CD4-positive, alpha-beta T cell (primary cell): Measurements from ENCODE around the gene PDLIM4. TPM values are rescaled to one million over a fixed set of nuclear protein-coding genes. Genes with fewer than 3 reads are reported as not detected.

ENCODE experiments used
- ATAC-seq: fragments of 200-7000 bp; cut with Tn5 transposase; one replicate; pipeline ENCODE4 v1.10.0; 2022; ENCODE audit warnings: mild to moderate bottlenecking; ENCODE audit not compliant: poor library complexity
- CTCF ChIA-PET: fragments of 350-600 bp; sonication (Branson Sonifier 250); formaldehyde crosslinking; loops from one replicate; lab custom pipeline; 2021; ENCODE audit warnings: antibody characterized with exemption, inconsistent platforms; lab: Charles Lee
- POLR2A ChIA-PET: fragments of 350-600 bp; sonication (Branson Sonifier 250); formaldehyde crosslinking; loops from one replicate; lab custom pipeline; 2021; ENCODE audit warnings: antibody characterized with exemption, inconsistent platforms; lab: Charles Lee
- DNase-seq, 14 experiments: peaks; one replicate each; pipeline ENCODE4 v3.0.0-alpha.2; 2013 to 2020; ENCODE audit warnings: mixed read lengths in 2 of 14
- H3K27ac ChIP-seq, 2 donors: one replicate each; pipeline versions ENCODE4 v1.5.1 to v1.7.0; 2013; ENCODE audit warnings: low read length in 2 of 2, low read depth in 1 of 2, mild to moderate bottlenecking in 1 of 2
- H3K27me3 ChIP-seq, 2 experiments: 1 replicate in 1 of 2; 2 replicates in 1 of 2; pipeline versions ENCODE4 v1.6.1 to v1.7.0; 2013; ENCODE audit warnings: low read length in 2 of 2, control low read depth in 1 of 2, mild to moderate bottlenecking in 1 of 2, moderate library complexity in 1 of 2; ENCODE audit not compliant: insufficient read depth in 2 of 2, control insufficient read depth in 1 of 2
- H3K36me3 ChIP-seq: one replicate; pipeline ENCODE4 v1.6.1; 2013; ENCODE audit warnings: low read length, control low read depth; ENCODE audit not compliant: insufficient read depth
- H3K4me1 ChIP-seq: one replicate; pipeline ENCODE4 v1.6.1; 2013; ENCODE audit warnings: low read length, control low read depth; ENCODE audit not compliant: insufficient read depth
- H3K4me3 ChIP-seq: one replicate; pipeline ENCODE4 v1.5.1; 2013; ENCODE audit warnings: mild to moderate bottlenecking, low read length, moderate library complexity
- H3K9me3 ChIP-seq, 2 experiments: 1 replicate in 1 of 2; 2 replicates in 1 of 2; pipeline versions ENCODE4 v1.6.1 to v1.7.0; 2013; ENCODE audit warnings: low read length in 2 of 2, mild to moderate bottlenecking in 2 of 2, control low read depth in 1 of 2, moderate library complexity in 1 of 2; ENCODE audit not compliant: control insufficient read depth in 1 of 2, insufficient read depth in 1 of 2
- H3K27ac Mint-ChIP-seq: one replicate; pipeline ENCODE4 v1.8.0; 2020; ENCODE audit warnings: mixed read lengths
- H3K27me3 Mint-ChIP-seq: one replicate; pipeline ENCODE4 v1.8.0; 2021; ENCODE audit warnings: mixed read lengths
- H3K36me3 Mint-ChIP-seq: one replicate; pipeline ENCODE4 v1.8.0; 2021; ENCODE audit warnings: low read depth, mixed read lengths
- H3K4me1 Mint-ChIP-seq: one replicate; pipeline ENCODE4 v1.8.0; 2021; ENCODE audit warnings: low read depth, mixed read lengths
- H3K4me3 Mint-ChIP-seq: one replicate; pipeline ENCODE4 v1.8.0; 2020; ENCODE audit warnings: mild to moderate bottlenecking, mixed read lengths
- H3K9me3 Mint-ChIP-seq: one replicate; pipeline ENCODE4 v1.8.0; 2020; ENCODE audit warnings: mixed read lengths
- CTCF ChIP-seq: fragments of 200-600 bp; IDR thresholded peaks from one replicate; pipeline ENCODE4 v1.8.0; 2022; ENCODE audit warnings: antibody characterized with exemption, mild to moderate bottlenecking
- intact Hi-C, 2 experiments: fragments of 100-400 bp; cut with DNase I in 1 of 2; cut with micrococcal nuclease in 1 of 2; formaldehyde crosslinking; loops; one replicate each; pipeline versions ENCODE4 v1.15.1 to v1.9.0; 2023 to 2025; cut with DNase I, micrococcal nuclease
- total RNA-seq, 174 experiments: library from RNA in 2 of 174; stranded (reverse) in 2 of 174; gene quantifications; one replicate each; pipeline ENCODE4 v1.2.3 and lab custom pipeline; 2021 to 2026

PDLIM4 gene
- total RNA-seq, 2 experiments from 2014 or later: not detected

DNA sequence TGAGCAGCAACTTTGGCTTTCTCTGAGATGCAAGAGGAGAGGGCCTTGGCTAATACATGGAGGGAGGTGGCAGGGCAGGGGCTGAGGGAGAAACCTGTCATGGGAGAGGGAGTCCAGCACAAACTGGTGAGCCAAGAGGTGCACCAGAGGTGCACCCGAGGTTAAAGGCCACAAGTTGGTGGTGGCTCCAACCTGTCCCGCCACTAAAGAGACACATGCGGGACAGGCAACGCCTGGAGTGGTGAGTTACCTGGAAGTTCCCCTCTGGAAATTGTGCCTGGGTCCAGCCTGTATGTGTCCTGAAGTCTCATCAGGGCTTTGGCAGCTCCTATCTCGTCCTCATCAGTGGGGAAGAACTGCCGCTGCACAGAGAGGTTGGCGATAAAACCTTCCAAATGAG is 43.8 kb upstream of the PDLIM4 start:
- Mint-ChIP-seq H3K4me3 (no peak overlapping the region), H3K9me3 (no peaks in the 10 kb centered on the region), H3K27ac (no peak overlapping the region), H3K27me3 (no peaks in the 10 kb centered on the region), H3K36me3 (no peaks in the 10 kb centered on the region), H3K4me1 (no peaks in the 10 kb centered on the region)
- POLR2A ChIA-PET: no interaction called here
- CTCF ChIA-PET: no interaction called here
- H3K27ac ChIP-seq: no peak overlapping the region
- ATAC-seq (no peak), DNase-seq (no peak)
- no peaks in the 10 kb centered on the region for H3K4me1 ChIP-seq
- H3K4me3 ChIP-seq: no peak overlapping the region
- intact Hi-C loops: no loop called here
- no peaks in the 10 kb centered on the region for H3K27me3 ChIP-seq
- H3K36me3 ChIP-seq: no peaks in the 10 kb centered on the region
- TF ChIP-seq CTCF: no peak
- no peaks in the 10 kb centered on the region for H3K9me3 ChIP-seq

DNA sequence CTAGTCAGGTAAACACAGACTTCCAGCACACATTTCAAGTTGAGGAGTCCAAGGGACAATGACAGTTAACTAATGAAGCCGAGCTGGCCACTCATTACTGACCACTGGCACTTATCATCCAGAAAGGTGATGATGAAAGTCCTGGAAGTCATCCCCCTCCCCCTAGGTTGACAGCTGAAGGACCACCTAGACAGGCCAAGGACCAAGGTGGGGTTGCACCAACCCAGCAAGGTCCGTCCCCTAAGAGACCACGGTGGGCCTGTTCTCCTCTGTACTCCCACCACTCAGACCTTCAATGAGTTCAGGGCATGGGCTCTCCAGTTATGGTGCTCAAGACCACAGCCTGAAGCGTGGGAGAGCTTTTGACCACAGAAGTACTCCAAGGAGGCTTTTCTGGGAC is 43.0 kb upstream of the PDLIM4 start:
- no peaks in the 10 kb centered on the region for H3K27me3 ChIP-seq
- H3K27me3 Mint-ChIP-seq: no peaks in the 10 kb centered on the region
- H3K9me3 ChIP-seq: no peaks in the 10 kb centered on the region
- no peaks in the 10 kb centered on the region for H3K36me3 Mint-ChIP-seq
- H3K4me1 ChIP-seq: no peaks in the 10 kb centered on the region
- DNase-seq: no peak
- POLR2A ChIA-PET: no interaction called here
- H3K4me3 ChIP-seq: no peak overlapping the region
- no peak overlapping the region for H3K27ac Mint-ChIP-seq
- no peaks in the 10 kb centered on the region for H3K9me3 Mint-ChIP-seq
- intact Hi-C loops: no loop called here
- CTCF ChIA-PET: no interaction called here
- no peak for ATAC-seq
- no peaks in the 10 kb centered on the region for H3K4me1 Mint-ChIP-seq
- no peak overlapping the region for H3K27ac ChIP-seq
- no peak for TF ChIP-seq CTCF
- no peak overlapping the region for H3K4me3 Mint-ChIP-seq
- no peaks in the 10 kb centered on the region for H3K36me3 ChIP-seq

DNA sequence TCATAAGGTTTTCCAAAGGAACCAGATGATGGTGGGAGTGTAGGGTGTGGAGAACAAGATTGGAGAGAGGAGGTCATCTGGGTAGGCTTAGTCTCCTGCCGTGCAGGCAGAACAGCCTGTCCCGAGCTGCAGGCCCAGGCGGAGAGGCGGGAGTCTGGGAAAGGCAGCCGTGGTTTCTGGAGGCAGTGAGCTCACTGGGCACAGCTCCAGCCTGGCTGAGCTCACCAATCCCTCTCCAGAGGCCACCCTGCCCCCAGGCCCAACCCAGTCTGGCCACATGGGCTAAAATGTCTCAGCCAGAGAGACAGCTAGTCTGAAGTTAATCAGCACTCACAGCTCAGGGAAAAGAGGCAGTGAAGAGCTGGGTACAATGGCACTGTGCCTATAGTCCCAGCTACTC is 42.2 kb upstream of the PDLIM4 start:
- no peaks in the 10 kb centered on the region for H3K36me3 ChIP-seq
- Mint-ChIP-seq H3K27me3 (no peaks in the 10 kb centered on the region), H3K27ac (no peak overlapping the region), H3K4me3 (no peak overlapping the region), H3K4me1 (no peaks in the 10 kb centered on the region), H3K9me3 (no peaks in the 10 kb centered on the region), H3K36me3 (no peaks in the 10 kb centered on the region)
- no peaks in the 10 kb centered on the region for H3K27me3 ChIP-seq
- H3K4me1 ChIP-seq: no peaks in the 10 kb centered on the region
- no peak overlapping the region for H3K27ac ChIP-seq
- intact Hi-C loops: no loop called here
- ATAC-seq (no peak), DNase-seq (no peak)
- ChIA-PET POLR2A (no interaction called here), CTCF (no interaction called here)
- no peaks in the 10 kb centered on the region for H3K9me3 ChIP-seq
- no peak overlapping the region for H3K4me3 ChIP-seq
- no peak for TF ChIP-seq CTCF
